Neural crest cell (in vitro differentiated cells): ENCODE measurements around the gene CANT1. TPM values are rescaled to one million over a fixed set of nuclear protein-coding genes. Genes with fewer than 3 reads are reported as not detected.

Experiments used
- DNase-seq: peaks from one replicate; pipeline ENCODE4 v3.0.0; 2021; ENCODE audit warnings: low read depth, mixed read lengths, low spot score
- H3K27ac Mint-ChIP-seq: one replicate; pipeline ENCODE4 v1.8.0; 2021; ENCODE audit warnings: mild to moderate bottlenecking, mixed read lengths; ENCODE audit not compliant: unreplicated experiment
- H3K27me3 Mint-ChIP-seq: 2 replicates; pipeline ENCODE4 v1.8.0; 2021; ENCODE audit warnings: low read depth, mild to moderate bottlenecking, mixed read lengths
- H3K36me3 Mint-ChIP-seq: 2 replicates; pipeline ENCODE4 v1.8.0; 2021; ENCODE audit warnings: low read depth, mild to moderate bottlenecking, mixed read lengths
- H3K4me1 Mint-ChIP-seq: 2 replicates; pipeline ENCODE4 v1.8.0; 2021; ENCODE audit warnings: mixed read lengths
- H3K4me3 Mint-ChIP-seq: one replicate; pipeline ENCODE4 v1.8.0; 2021; ENCODE audit warnings: mild to moderate bottlenecking, mixed read lengths
- H3K9me3 Mint-ChIP-seq: 2 replicates; pipeline ENCODE4 v1.8.0; 2021; ENCODE audit warnings: mixed read lengths
- CTCF ChIP-seq: fragments of 200-600 bp; sonication (generic); conservative IDR thresholded peaks from 2 replicates; pipeline ENCODE4 v1.5.0; 2021; ENCODE audit warnings: antibody characterized with exemption, mild to moderate bottlenecking
- total RNA-seq: library from RNA; stranded (reverse); gene quantifications from 2 replicates; pipeline ENCODE4 v1.2.1, GENCODE V29; 2021

Gene CANT1
- total RNA-seq, 1 donor from 2014 or later = 63.8 TPM

- Mint-ChIP-seq H3K27me3 (peaks cover 62% of the 10 kb centered on the region), H3K9me3 (peaks cover 5% of the 10 kb centered on the region), H3K4me1 (peaks cover 9% of the 10 kb centered on the region), H3K36me3 (peaks cover 2% of the 10 kb centered on the region), H3K27ac (no peak overlapping the region), H3K4me3 (no peak overlapping the region)
- no peak for DNase-seq
- peak; percentile 64 for TF ChIP-seq CTCF
These were observed 10.3 kb upstream of the CANT1 start for GRCh38 chr17:79019632-79020584.

GRCh38 chr17:79019261-79019631 lies 9.7 kb upstream of the CANT1 start:
- H3K4me3 Mint-ChIP-seq = no peak overlapping the region
- peaks cover 5% of the 10 kb centered on the region for H3K9me3 Mint-ChIP-seq
- peaks cover 7% of the 10 kb centered on the region for H3K4me1 Mint-ChIP-seq
- no peak for DNase-seq
- H3K36me3 Mint-ChIP-seq = peaks cover 2% of the 10 kb centered on the region
- H3K27me3 Mint-ChIP-seq = peaks cover 56% of the 10 kb centered on the region
- H3K27ac Mint-ChIP-seq = no peak overlapping the region
- no peak for TF ChIP-seq CTCF

DNA sequence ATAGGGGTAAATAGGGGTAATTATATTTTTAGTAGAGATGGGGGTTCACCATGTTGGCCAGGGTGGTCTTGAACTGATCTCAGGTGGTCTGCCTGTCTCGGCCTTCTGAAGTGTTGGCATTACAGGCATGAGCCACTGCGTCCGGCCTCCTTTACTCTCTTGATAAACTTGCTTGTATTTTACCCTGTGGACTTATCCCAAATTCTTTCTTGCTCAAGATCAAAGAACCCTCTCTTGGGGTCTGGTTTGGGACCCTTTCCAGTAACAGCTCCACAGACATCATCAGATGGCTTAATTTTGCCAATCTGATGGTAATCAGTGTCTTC lies 8.8 kb upstream of the CANT1 start:
- H3K27ac Mint-ChIP-seq = no peak overlapping the region
- peaks cover 9% of the 10 kb centered on the region for H3K9me3 Mint-ChIP-seq
- peaks cover 47% of the 10 kb centered on the region for H3K27me3 Mint-ChIP-seq

GRCh38 chr17:79017546-79018369 lies 8.2 kb upstream of the CANT1 start:
- Mint-ChIP-seq H3K27me3 (peaks cover 41% of the 10 kb centered on the region), H3K9me3 (peaks cover 12% of the 10 kb centered on the region), H3K36me3 (peaks cover 6% of the 10 kb centered on the region), H3K4me3 (no peak overlapping the region), H3K27ac (no peak overlapping the region), H3K4me1 (no peaks in the 10 kb centered on the region)
- DNase-seq = no peak
- TF ChIP-seq CTCF = no peak

More for the DNA sequence above, 8.8 kb upstream of the CANT1 start:
- H3K4me3 Mint-ChIP-seq = no peak overlapping the region
- peaks cover 2% of the 10 kb centered on the region for H3K4me1 Mint-ChIP-seq
- peaks cover 6% of the 10 kb centered on the region for H3K36me3 Mint-ChIP-seq
- no peak for DNase-seq
- no peak for TF ChIP-seq CTCF

DNA sequence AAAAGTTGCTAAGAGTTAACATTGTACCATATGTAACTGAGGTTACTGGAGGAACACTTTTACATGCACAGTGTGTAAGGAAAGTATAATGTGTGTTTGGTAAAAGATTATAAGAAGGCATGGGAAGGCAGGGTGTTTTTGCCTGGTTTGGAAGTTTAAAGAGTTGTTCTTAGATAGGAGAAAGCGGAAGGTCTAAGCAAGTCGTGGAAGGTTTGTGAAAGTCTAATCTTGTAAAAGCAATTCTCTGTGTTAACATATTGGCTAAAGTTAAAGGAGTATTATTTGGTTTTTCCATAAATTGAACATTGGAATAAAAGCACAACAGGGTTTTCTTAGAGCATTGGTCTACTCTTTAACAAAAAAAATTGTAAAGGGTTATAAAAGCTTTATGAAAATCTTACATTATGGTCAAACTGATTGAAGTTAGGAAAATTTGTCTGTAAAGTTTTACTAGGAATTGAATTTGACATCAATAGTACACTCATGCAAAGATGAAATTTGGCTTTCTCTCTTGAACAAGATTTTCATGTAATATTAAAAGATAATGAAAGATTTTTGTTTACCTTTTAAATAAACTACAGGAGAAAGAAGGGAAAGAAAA lies 4.7 kb upstream of the CANT1 start:
- Mint-ChIP-seq H3K27ac (no peak overlapping the region), H3K4me3 (no peak overlapping the region), H3K27me3 (peaks cover 7% of the 10 kb centered on the region), H3K36me3 (peaks cover 6% of the 10 kb centered on the region), H3K4me1 (peaks cover 11% of the 10 kb centered on the region), H3K9me3 (peaks cover 15% of the 10 kb centered on the region)
- no peak for DNase-seq
- TF ChIP-seq CTCF = no peak
